ENCODE measurements around the gene TTC28.

- TF ChIP-seq ESRRA (IDR thresholded peaks at IDR 0.05; ENCODE audit: low read length) (no peak), ZNF274 (IDR thresholded peaks at IDR 0.05; ENCODE audit: insufficient read depth, insufficient read length) (no peak), MYC (IDR thresholded peaks at IDR 0.05; ENCODE audit: insufficient read depth, insufficient read length, insufficient replicate concordance, low read length, severe bottlenecking) (no peak), BHLHE40 (IDR thresholded peaks at IDR 0.05; ENCODE audit: borderline replicate concordance in 1 of 2, low read depth in 2 of 2, low read length in 1 of 2) (no peak), EZH2 (IDR thresholded peaks at IDR 0.05; ENCODE audit: borderline replicate concordance, control insufficient read depth, low read depth, low read length) (no peak), RAD51 (IDR thresholded peaks at IDR 0.05) (no peak), CTCF (IDR thresholded peaks at IDR 0.05 in 2 of 3, conservative IDR thresholded peaks at IDR 0.05 in 1 of 3; ENCODE audit: control insufficient read depth in 2 of 3, extremely low read depth in 1 of 3, insufficient read depth in 1 of 3, low read depth in 3 of 3, low read length in 3 of 3) (no peak)
Observed at GRCh38 chr22:28562324-28562723, 117.3 kb downstream of the TTC28 start.

Measured in GM12878 (cell line).